HT-29 (cell line): ENCODE results near the gene ABCA10. TPM values are rescaled to one million over a fixed set of nuclear protein-coding genes. Genes with fewer than 3 reads are reported as not detected.
A peak's percentile ranks its signal among the peaks of the same experiment; 100 is the strongest.
"Not testable (repeated sequence)": the region's sequence is repeated elsewhere in the genome, so short reads cannot be mapped to it uniquely, and the experiment has no call there.

Source experiments
- DNase-seq: peaks from one replicate; pipeline ENCODE4 v3.0.0-alpha.2; 2015; ENCODE audit warnings: low spot score
- total RNA-seq: library from RNA; depleted of rRNA; stranded (reverse); fragments of >200 nt; shearing (Covaris generic); gene quantifications from 2 replicates; pipeline ENCODE4 v1.2.3, GENCODE V29; 2014

Gene ABCA10
- total RNA-seq, 1 experiment from 2014 or later, result 0.25 TPM

GRCh38 chr17:69168642-69169041 lies 60.0 kb downstream of the ABCA10 start:
- DNase-seq, result not testable (repeated sequence)

- no peak for DNase-seq
Measured at GRCh38 chr17:69166957-69167356, 61.7 kb downstream of the ABCA10 start.

GRCh38 chr17:69164206-69164605 lies 64.4 kb downstream of the ABCA10 start:
- DNase-seq, result no peak

- no peak for DNase-seq
Measured at GRCh38 chr17:69159418-69159817, 69.2 kb downstream of the ABCA10 start.

- DNase-seq, result no peak
Measured at GRCh38 chr17:69154267-69154666, 74.4 kb downstream of the ABCA10 start.

GRCh38 chr17:69150333-69150732 lies 78.3 kb downstream of the ABCA10 start:
- no peak for DNase-seq

GRCh38 chr17:69147460-69147859 lies 81.2 kb downstream of the ABCA10 start:
- no peak for DNase-seq

- no peak for DNase-seq
Measured at GRCh38 chr17:69144331-69145255, 84.0 kb downstream of the ABCA10 start.

GRCh38 chr17:69143683-69144231 lies 84.9 kb downstream of the ABCA10 start:
- DNase-seq, result no peak

- no peak for DNase-seq
Measured at GRCh38 chr17:69143151-69143550, 85.5 kb downstream of the ABCA10 start.

- DNase-seq, result no peak
Measured at GRCh38 chr17:69142175-69142802, 86.3 kb downstream of the ABCA10 start.

- peak; percentile 14 for DNase-seq
Measured at GRCh38 chr17:69141431-69142174, 87.0 kb downstream of the ABCA10 start, which contains the start of gene ABCA6. TSS of gene ABCA6 (minus strand) at chr17:69141895. CDS start at chr17:69140703, 1,192 bp downstream.

GRCh38 chr17:69134112-69134511 lies 94.5 kb downstream of the ABCA10 start:
- DNase-seq, result no peak

GRCh38 chr17:69130627-69131296 lies 97.9 kb downstream of the ABCA10 start:
- no peak for DNase-seq

- DNase-seq, result no peak
Measured at GRCh38 chr17:69123626-69124025, 105.0 kb downstream of the ABCA10 start.

GRCh38 chr17:69122065-69122464 lies 106.6 kb downstream of the ABCA10 start:
- no peak for DNase-seq

GRCh38 chr17:69117855-69118784 lies 110.5 kb downstream of the ABCA10 start:
- no peak for DNase-seq

GRCh38 chr17:69111794-69112193 lies 116.8 kb downstream of the ABCA10 start:
- DNase-seq, result no peak

GRCh38 chr17:69105907-69106730 lies 122.5 kb downstream of the ABCA10 start:
- no peak for DNase-seq
